Middle frontal gyrus (tissue), 1 donor: Measurements from ENCODE around the gene SNCA.

Source experiments
- DNase-seq: peaks from one replicate; pipeline ENCODE4 v3.0.0-alpha.2; 2015; ENCODE audit warnings: low spot score; ENCODE audit errors: extremely low spot score

Gene SNCA

GRCh38 chr4:89754531-89754930, 82.4 kb downstream of the SNCA start:
- DNase-seq: no peak

- DNase-seq: no peak
Observed at GRCh38 chr4:89753601-89754066, 83.3 kb downstream of the SNCA start.

- DNase-seq: no peak
Observed at GRCh38 chr4:89752932-89753598, 83.9 kb downstream of the SNCA start.

- no peak for DNase-seq
Observed at GRCh38 chr4:89751416-89751815, 85.5 kb downstream of the SNCA start.

- no peak for DNase-seq
Observed at GRCh38 chr4:89746377-89746776, 90.6 kb downstream of the SNCA start.

GRCh38 chr4:89745708-89746107, 91.3 kb downstream of the SNCA start:
- no peak for DNase-seq

- DNase-seq: no peak
Observed at GRCh38 chr4:89744914-89745313, 92.0 kb downstream of the SNCA start.

- DNase-seq: no peak
Observed at GRCh38 chr4:89741768-89742167, 95.2 kb downstream of the SNCA start.

GRCh38 chr4:89739311-89739988, 97.5 kb downstream of the SNCA start:
- DNase-seq: no peak

GRCh38 chr4:89737888-89738287, 99.1 kb downstream of the SNCA start:
- DNase-seq: no peak

GRCh38 chr4:89733946-89734345, 103.0 kb downstream of the SNCA start:
- DNase-seq: no peak

GRCh38 chr4:89727238-89727637, 109.7 kb downstream of the SNCA start:
- no peak for DNase-seq

- no peak for DNase-seq
Observed at GRCh38 chr4:89725268-89725667, 111.7 kb downstream of the SNCA start.

- no peak for DNase-seq
Observed at GRCh38 chr4:89724716-89725115, 112.2 kb downstream of the SNCA start.

- no peak for DNase-seq
Observed at GRCh38 chr4:89723096-89723495, 113.9 kb downstream of the SNCA start.

- DNase-seq: no peak
Observed at GRCh38 chr4:89722517-89722916, 114.4 kb downstream of the SNCA start.

GRCh38 chr4:89720981-89721380, 116.0 kb downstream of the SNCA start:
- DNase-seq: no peak

GRCh38 chr4:89719536-89720090, 117.3 kb downstream of the SNCA start:
- no peak for DNase-seq

- DNase-seq: no peak
Observed at GRCh38 chr4:89716893-89717292, 120.1 kb downstream of the SNCA start.

GRCh38 chr4:89715631-89716030, 121.3 kb downstream of the SNCA start:
- DNase-seq: no peak

GRCh38 chr4:89712827-89713226, 124.1 kb downstream of the SNCA start:
- DNase-seq: no peak

- no peak for DNase-seq
Observed at GRCh38 chr4:89712141-89712540, 124.8 kb downstream of the SNCA start.
